Measurements from ENCODE around the gene CACNA1I.

DNA sequence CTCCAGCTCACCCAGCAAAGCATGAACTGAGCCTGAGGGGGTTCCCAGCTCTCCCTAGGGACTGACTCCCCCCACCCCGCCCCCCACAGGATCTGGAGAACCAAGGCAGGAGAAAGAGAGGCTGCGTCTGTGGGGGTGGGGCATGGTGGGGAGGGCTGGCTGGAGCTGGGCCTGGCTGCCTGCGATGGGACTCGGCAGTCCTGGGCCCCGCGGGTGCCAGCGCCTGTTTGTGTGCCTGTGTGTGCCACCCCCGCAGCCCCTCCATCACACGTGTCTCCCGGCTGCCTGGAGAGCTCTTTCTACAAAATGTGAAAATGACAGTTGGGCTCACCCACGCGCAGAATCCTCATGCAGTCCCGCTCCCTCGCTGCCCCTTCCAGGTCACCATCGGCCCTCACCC is 46.8 kb downstream of the CACNA1I start:
- TF ChIP-seq CTCF (IDR thresholded peaks at IDR 0.05) (no peak), POLR2A (IDR thresholded peaks at IDR 0.05) (no peak)
